ENCODE data around the gene CR1.
"Not testable (repeated sequence)": the region's sequence is repeated elsewhere in the genome, so short reads cannot be mapped to it uniquely, and the experiment has no call there.

- not testable (repeated sequence) for TF ChIP-seq CTCF (IDR thresholded peaks at IDR 0.05); TCF7L2 (IDR thresholded peaks at IDR 0.05; ENCODE audit: low read depth, low read length)
Measured at GRCh38 chr1:207591205-207591604, 95.2 kb downstream of the CR1 start.
